ENCODE results near the gene NPFFR1. TPM values are rescaled to one million over a fixed set of nuclear protein-coding genes. Genes with fewer than 3 reads are reported as not detected.

NPFFR1 gene
- total RNA-seq, result under 1 TPM in 7 of 8 experiments, not detected in 1; 0.04 to 0.28 (median 0.09) TPM

GRCh38 chr10:70283445-70284399 is at the start of gene NPFFR1:
Gene NPFFR1, minus strand, starts transcription at chr10:70284004. Its CDS starts 328 bp downstream, at chr10:70283676.
- Histone ChIP-seq H3K27ac (no peak within 1 kb of the TSS), H3K4me1 (replicated peaks in 1 of 2) (no peaks in the 10 kb centered on the region), H3K4me3 (no peak within 1 kb of the TSS)
- WGBS, 10 experiments, result 8 to 76% (median 20%) methylated on average over 1 to 4 of the region's 63 CpGs; no CpG with 5 or more reads in 4 of the 10 experiments
- in situ Hi-C loops (cut with MboI; ENCODE audit: low pct_unique_long_range_greater_than_20kb in 2 of 9, low sequenced_read_pairs in 9 of 9, unreplicated experiment in 9 of 9), result no loop called here
- ATAC-seq (replicated peaks in 6 of 8), result peak in 6 of 8 experiments; percentile 24 to 53 (median 36)

GRCh38 chr10:70333268-70333667 is 49.5 kb upstream of the NPFFR1 start:
- 100% methylated on average over 1 of the region's 2 CpGs; no CpG with 5 or more reads in 7 of the 10 experiments for WGBS, 10 experiments
- no peak for ATAC-seq (replicated peaks in 6 of 8)

DNA sequence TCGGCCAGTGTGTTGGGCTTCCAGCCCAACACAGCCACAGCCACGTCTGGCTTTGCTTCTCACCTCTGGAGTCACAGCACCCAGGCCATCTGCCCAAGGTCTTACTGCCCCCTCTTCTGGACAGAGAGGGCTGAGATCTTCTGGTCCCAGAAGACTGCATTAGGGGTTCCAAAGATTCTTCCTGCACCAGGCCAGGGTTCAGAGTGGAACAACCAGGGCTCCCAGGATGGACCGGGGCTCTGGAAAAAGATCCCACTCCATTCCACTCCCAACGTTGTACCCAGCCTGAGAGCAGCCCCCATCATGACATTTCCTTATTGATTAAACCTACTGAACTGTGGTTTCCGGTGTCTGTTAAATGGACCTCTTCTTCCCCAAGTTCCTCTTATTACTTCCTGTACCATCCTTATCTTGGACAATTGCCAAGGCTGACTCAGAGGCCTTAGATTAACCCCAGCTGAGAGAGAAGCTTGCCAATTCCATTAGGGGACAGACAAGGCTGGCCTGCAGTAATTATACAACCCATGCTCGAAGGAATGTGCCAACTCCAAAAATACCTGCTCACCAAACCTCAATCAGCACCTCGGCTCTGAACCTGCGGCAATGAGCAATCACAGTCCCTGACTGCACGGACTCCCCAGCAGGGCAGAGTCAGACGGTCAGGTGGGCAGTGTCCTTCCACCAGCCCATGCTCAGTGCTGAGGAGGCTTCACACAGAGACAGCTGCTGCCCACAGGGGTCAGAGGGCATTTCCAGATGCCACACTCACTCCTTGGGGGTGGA is 47.9 kb upstream of the NPFFR1 start:
- Histone ChIP-seq H3K4me3 (no peak overlapping the region), H3K27ac (no peak overlapping the region), H3K4me1 (replicated peaks in 1 of 2) (peaks cover 0 to 5% of the 10 kb centered on the region in 2 donors)
- ATAC-seq (replicated peaks in 6 of 8), result peak in 6 of 8 experiments; percentile 33 to 98 (median 81)
- in situ Hi-C loops (cut with MboI; ENCODE audit: low pct_unique_long_range_greater_than_20kb in 2 of 9, low sequenced_read_pairs in 9 of 9, unreplicated experiment in 9 of 9), result no loop called here
- 4 to 82% (median 61%) methylated on average over 1 to 5 of the region's 10 CpGs; no CpG with 5 or more reads in 2 of the 10 experiments for WGBS, 10 experiments

More at GRCh38 chr10:70333268-70333667, 49.5 kb upstream of the NPFFR1 start:
- in situ Hi-C loops (cut with MboI; ENCODE audit: low pct_unique_long_range_greater_than_20kb in 2 of 9, low sequenced_read_pairs in 9 of 9, unreplicated experiment in 9 of 9), result no loop called here
- H3K4me1 ChIP-seq (replicated peaks in 1 of 2), result peaks cover 3 to 15% of the 10 kb centered on the region in 2 donors
- no peak overlapping the region for H3K4me3 ChIP-seq
- H3K27ac ChIP-seq, result no peak overlapping the region

DNA sequence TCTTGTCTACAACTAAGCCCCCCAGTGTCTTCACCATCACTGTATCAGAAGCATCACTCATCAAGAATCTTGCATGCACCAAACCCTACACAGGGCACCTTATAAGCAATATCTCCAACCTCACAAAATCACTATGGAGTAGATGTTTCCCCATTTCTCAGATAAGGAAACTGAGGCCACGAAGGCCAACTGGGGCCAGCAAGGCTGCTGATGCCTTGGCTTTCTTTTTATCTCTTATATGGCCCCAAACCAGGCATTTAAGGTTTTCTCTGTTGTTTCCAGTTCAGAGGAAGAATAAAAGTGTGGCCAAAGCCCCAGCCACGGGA is 47.3 kb upstream of the NPFFR1 start:
- no peak overlapping the region for H3K4me3 ChIP-seq
- H3K27ac ChIP-seq, result no peak overlapping the region
- ATAC-seq (replicated peaks in 6 of 8), result no peak

GRCh38 chr10:70330671-70331070 is 46.9 kb upstream of the NPFFR1 start:
- Histone ChIP-seq H3K27ac (no peak overlapping the region), H3K4me1 (replicated peaks in 1 of 2) (peaks cover 0 to 11% of the 10 kb centered on the region in 2 donors), H3K4me3 (no peak overlapping the region)
- ATAC-seq (replicated peaks in 6 of 8), result no peak
- in situ Hi-C loops (cut with MboI; ENCODE audit: low pct_unique_long_range_greater_than_20kb in 2 of 9, low sequenced_read_pairs in 9 of 9, unreplicated experiment in 9 of 9), result no loop called here
- WGBS, 10 experiments, result 0 to 100% (median 90%) methylated on average over 1 to 5 of the region's 9 CpGs; no CpG with 5 or more reads in 4 of the 10 experiments

More for the DNA sequence above, 47.3 kb upstream of the NPFFR1 start:
- in situ Hi-C loops (cut with MboI; ENCODE audit: low pct_unique_long_range_greater_than_20kb in 2 of 9, low sequenced_read_pairs in 9 of 9, unreplicated experiment in 9 of 9), result no loop called here
- H3K4me1 ChIP-seq (replicated peaks in 1 of 2), result peaks cover 0 to 6% of the 10 kb centered on the region in 2 donors
- 92 to 100% (median 100%) methylated on average over 1 to 2 of the region's 2 CpGs; no CpG with 5 or more reads in 7 of the 10 experiments for WGBS, 10 experiments

GRCh38 chr10:70328967-70329366 is 45.2 kb upstream of the NPFFR1 start:
- Histone ChIP-seq H3K27ac (no peak overlapping the region), H3K4me3 (no peak overlapping the region), H3K4me1 (replicated peaks in 1 of 2) (peaks cover 3 to 26% of the 10 kb centered on the region in 2 donors)
- in situ Hi-C loops (cut with MboI; ENCODE audit: low pct_unique_long_range_greater_than_20kb in 2 of 9, low sequenced_read_pairs in 9 of 9, unreplicated experiment in 9 of 9), result no loop called here
- WGBS, 10 experiments, result 38 to 100% (median 86%) methylated on average over 1 to 4 of the region's 4 CpGs
- no peak for ATAC-seq (replicated peaks in 6 of 8)

DNA sequence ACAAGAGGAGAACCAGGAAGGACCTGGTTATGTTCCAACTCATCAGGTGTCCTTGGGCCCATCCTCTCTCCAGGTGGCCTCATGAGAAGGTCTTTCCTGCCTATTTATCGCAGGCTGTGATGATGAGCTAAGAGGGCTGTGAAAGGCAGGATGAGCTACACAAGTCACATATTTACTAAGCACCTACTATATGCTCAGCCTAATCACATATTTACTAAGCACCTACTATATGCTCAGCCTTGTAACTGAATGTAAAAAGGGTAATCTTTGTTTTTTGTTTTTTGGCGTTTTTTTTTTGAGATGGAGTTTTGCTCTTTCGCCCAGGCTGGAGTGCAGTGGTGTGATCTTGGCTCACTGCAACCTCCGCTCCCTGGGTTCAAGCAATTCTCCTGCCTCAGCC is 44.2 kb upstream of the NPFFR1 start:
- Histone ChIP-seq H3K4me1 (replicated peaks in 1 of 2) (peaks cover 4 to 31% of the 10 kb centered on the region in 2 donors), H3K27ac (no peak overlapping the region), H3K4me3 (no peak overlapping the region)
- 80 to 100% (median 95%) methylated on average over 1 to 4 of the region's 4 CpGs; no CpG with 5 or more reads in 1 of the 10 experiments for WGBS, 10 experiments
- in situ Hi-C loops (cut with MboI; ENCODE audit: low pct_unique_long_range_greater_than_20kb in 2 of 9, low sequenced_read_pairs in 9 of 9, unreplicated experiment in 9 of 9), result no loop called here
- no peak for ATAC-seq (replicated peaks in 6 of 8)

DNA sequence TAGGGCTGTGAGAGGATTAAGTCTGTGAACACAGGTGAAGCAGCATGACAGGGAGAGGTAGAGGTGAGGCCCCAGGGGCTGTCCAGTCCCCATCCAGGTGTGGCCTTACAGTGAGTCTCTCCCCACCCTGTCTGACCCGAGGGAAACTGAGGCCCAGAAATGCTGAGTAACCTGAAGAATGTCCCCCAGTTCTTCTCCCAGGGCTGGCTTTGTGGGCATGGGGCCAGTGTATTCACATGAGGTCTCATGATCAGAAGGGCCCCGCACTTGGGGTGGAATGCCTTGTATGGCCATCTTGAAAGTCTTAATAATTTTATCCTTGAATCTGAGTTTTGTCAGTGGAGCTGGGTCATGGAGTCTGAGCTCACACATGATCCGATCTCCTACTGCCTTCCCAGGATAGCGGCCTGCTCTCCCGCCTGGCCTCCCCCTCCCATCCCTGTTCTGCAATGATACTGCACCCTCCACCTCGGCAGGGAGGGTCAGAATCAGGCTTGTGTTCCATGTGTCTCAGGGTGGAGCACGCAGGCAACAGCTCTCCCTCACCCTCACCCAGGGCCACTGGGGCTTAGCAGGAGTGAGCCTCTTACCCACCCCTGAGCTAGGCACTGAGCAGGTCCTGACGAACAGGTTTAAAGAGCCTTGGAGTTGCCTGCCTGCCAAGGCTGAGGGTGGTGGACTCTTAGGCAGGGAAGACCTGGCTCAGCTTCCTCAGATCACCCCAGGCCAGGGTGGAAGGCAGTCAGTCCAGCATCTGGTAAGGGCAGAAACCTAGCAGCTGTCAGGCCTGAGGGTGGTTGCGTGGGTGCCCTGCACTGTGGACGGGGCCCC is 41.4 kb upstream of the NPFFR1 start:
- Histone ChIP-seq H3K4me1 (replicated peaks in 1 of 2) (peaks cover 4 to 26% of the 10 kb centered on the region in 2 donors), H3K27ac (no peak overlapping the region), H3K4me3 (no peak overlapping the region)
- peak; percentile 17 to 86 (median 66) for ATAC-seq (replicated peaks in 6 of 8)
- WGBS, 10 experiments, result 28 to 100% (median 83%) methylated on average over 1 to 3 of the region's 10 CpGs; no CpG with 5 or more reads in 5 of the 10 experiments
- in situ Hi-C loops (cut with MboI; ENCODE audit: low pct_unique_long_range_greater_than_20kb in 2 of 9, low sequenced_read_pairs in 9 of 9, unreplicated experiment in 9 of 9), result no loop called here

DNA sequence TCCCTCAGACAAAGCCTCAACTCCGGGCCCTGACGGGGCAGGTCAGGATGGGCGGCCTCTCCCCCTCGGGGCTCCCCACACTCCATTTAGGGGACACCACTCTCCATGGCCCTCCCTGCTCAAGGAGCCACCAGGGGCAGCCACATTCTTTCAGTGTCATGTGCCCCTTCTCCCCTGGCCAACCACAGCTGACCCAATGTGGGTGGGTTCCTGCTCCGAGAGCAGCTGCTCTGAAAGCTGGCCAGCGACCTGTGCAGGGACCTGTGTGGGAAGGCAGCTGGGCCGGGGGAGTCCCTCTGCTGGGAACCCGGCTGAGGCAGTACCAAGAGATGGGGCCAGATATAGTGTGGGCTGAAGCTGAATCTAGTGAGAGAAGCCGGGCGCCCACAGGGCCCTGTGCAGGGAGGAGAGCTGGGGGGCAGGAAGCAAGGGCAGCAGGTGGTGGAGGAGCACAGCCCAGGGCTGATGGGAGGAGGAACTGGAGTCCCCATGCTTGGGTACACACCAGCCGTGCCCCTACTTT is 40.6 kb upstream of the NPFFR1 start:
- H3K27ac ChIP-seq, result peak overlapping the region in 1 of 2 donors; percentile 19
- WGBS, 10 experiments, result 70 to 83% (median 78%) methylated on average over 2 to 6 of the region's 11 CpGs; no CpG with 5 or more reads in 7 of the 10 experiments

DNA sequence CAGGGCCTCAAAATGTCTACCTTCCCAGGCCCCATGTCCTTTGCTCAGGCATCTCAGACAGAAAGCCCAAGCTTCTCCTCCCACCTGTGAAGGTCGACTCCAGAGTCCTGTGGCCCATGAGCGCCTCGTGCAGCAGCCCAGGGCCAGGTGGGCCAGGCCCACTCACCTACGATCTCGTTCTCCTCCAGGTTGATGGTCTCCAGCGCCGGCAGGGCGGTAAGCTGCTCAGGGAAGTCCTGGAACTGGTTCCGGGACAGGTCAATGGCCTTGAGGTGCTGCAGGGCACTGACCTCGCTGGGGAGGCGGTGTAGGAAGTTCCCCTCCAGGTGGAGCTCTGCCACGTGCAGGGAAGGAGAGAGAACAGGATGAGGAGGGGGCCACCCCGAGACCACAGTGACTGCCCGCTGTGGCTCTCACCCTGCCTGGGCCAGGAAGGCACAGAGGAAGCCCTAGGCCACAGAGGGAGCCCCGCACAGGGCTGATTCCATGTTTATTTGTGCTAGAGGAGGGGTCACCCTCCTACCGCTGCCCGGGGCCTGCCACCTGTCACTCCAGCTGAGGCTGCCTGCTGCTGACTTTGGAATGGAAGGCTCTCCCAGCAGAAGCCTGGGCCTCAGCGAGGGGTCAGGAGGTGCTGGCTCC is 40.0 kb upstream of the NPFFR1 start:
- no peak overlapping the region for H3K4me3 ChIP-seq
- in situ Hi-C loops (cut with MboI; ENCODE audit: low pct_unique_long_range_greater_than_20kb in 2 of 9, low sequenced_read_pairs in 9 of 9, unreplicated experiment in 9 of 9), result no loop called here
- peak overlapping the region in 1 of 2 donors; percentile 19 for H3K27ac ChIP-seq
- H3K4me1 ChIP-seq (replicated peaks in 1 of 2), result peaks cover 4 to 26% of the 10 kb centered on the region in 2 donors
- 62 to 96% (median 86%) methylated on average over 4 to 8 of the region's 18 CpGs; no CpG with 5 or more reads in 7 of the 10 experiments for WGBS, 10 experiments
- peak in 5 of 8 experiments; percentile 42 to 72 (median 62) for ATAC-seq (replicated peaks in 6 of 8)

More for the DNA sequence above, 40.6 kb upstream of the NPFFR1 start:
- peak in 5 of 8 experiments; percentile 57 to 80 (median 72) for ATAC-seq (replicated peaks in 6 of 8)
- no peak overlapping the region for H3K4me3 ChIP-seq
- in situ Hi-C loops (cut with MboI; ENCODE audit: low pct_unique_long_range_greater_than_20kb in 2 of 9, low sequenced_read_pairs in 9 of 9, unreplicated experiment in 9 of 9), result no loop called here
- H3K4me1 ChIP-seq (replicated peaks in 1 of 2), result peaks cover 4 to 26% of the 10 kb centered on the region in 2 donors

DNA sequence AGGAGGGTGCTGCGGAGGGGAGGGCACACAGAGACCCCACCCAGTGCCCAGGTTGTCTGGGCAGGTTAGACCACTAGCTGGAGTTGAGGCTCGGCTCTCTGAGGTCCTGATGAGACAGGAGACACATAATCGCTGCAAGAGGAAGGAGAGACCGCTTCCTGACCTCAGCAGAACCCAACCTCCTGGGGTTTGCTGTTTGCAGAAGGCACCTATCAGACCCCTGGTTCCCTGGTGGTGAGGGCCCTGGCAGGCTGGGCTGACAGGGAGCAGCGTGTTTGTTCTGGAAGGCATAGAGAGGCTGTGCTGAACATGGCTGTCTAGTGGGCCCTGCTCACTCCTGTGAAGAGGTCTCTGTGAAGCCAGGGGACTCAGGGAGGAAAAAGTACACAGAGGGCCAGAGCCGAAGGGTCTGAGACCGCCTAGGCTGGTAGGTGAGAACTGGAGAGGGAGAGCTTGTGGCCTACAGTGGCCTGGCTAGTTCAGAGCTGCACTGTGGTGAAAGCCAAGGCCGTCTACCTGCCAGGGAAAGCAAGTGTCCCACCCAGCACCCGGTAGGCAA is 39.4 kb upstream of the NPFFR1 start:
- no peak overlapping the region for H3K27ac ChIP-seq
- WGBS, 10 experiments, result 72 to 100% (median 95%) methylated on average over 1 to 4 of the region's 9 CpGs; no CpG with 5 or more reads in 5 of the 10 experiments

More for the DNA sequence above, 39.4 kb upstream of the NPFFR1 start:
- Histone ChIP-seq H3K4me1 (replicated peaks in 1 of 2) (peaks cover 4 to 26% of the 10 kb centered on the region in 2 donors), H3K4me3 (no peak overlapping the region)
- no peak for ATAC-seq (replicated peaks in 6 of 8)
- in situ Hi-C loops (cut with MboI; ENCODE audit: low pct_unique_long_range_greater_than_20kb in 2 of 9, low sequenced_read_pairs in 9 of 9, unreplicated experiment in 9 of 9), result no loop called here

Measured in motor neuron (in vitro differentiated cells).